IPS DF 6.9 (cell line): ENCODE data around the gene ARPC1A.
"Not testable (repeated sequence)": the region's sequence is repeated elsewhere in the genome, so short reads cannot be mapped to it uniquely, and the experiment has no call there.

Source experiments
- DNase-seq: peaks from one replicate; pipeline ENCODE4 v3.0.0-alpha.2; 2013; ENCODE audit warnings: low read depth, low spot score
- H3K27ac ChIP-seq: one replicate; pipeline ENCODE4 v1.5.1; 2013; ENCODE audit warnings: low read length, control low read depth
- H3K27me3 ChIP-seq: 2 replicates; pipeline ENCODE4 v1.6.1; 2013; ENCODE audit warnings: mild to moderate bottlenecking, low read length; ENCODE audit not compliant: control insufficient read depth, insufficient read depth
- H3K36me3 ChIP-seq: 2 replicates; pipeline ENCODE4 v1.6.1; 2013; ENCODE audit warnings: low read length; ENCODE audit not compliant: control insufficient read depth, insufficient read depth
- H3K4me1 ChIP-seq: 2 replicates; pipeline ENCODE4 v1.6.1; 2013; ENCODE audit warnings: low read length; ENCODE audit not compliant: control insufficient read depth, insufficient read depth
- H3K4me3 ChIP-seq: 2 replicates; pipeline ENCODE4 v1.5.1; 2013; ENCODE audit warnings: mild to moderate bottlenecking, low read length
- H3K9me3 ChIP-seq: 2 replicates; pipeline ENCODE4 v1.6.1; 2013; ENCODE audit warnings: low read length, inconsistent platforms; ENCODE audit not compliant: control insufficient read depth, insufficient read depth
- WGBS: extraction: QIAGEN DNeasy Blood & Tissue Kit; methylation state at CpG from one replicate; pipeline ENCODE4 v1.1.7; 2013; ENCODE audit warnings: mixed read lengths, missing lambda C conversion rate; ENCODE audit not compliant: insufficient read length, insufficient coverage; 5-methylcytosine and 5-hydroxymethylcytosine counted together

Gene ARPC1A

DNA sequence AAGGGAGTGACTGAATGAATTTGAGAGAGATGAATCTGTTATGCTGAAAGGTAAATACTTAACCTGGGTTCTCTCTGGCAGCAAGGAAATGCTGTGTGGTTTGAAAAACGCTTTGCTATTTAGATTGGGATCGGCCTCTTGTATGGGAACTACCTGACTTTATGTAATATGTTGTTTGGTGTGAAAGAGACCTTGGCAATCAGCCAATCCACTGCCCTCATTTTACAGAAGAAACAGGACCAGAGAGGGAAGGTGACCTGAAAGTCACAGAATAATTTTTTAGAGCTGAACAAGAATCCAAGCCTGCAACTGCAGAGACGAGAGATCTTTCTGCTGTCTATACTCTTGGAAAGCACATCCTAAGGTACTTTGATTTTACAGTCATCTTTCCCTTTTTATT is 84.1 kb downstream of the ARPC1A start:
- DNase-seq, result no peak
- H3K27ac ChIP-seq, result no peak overlapping the region

DNA sequence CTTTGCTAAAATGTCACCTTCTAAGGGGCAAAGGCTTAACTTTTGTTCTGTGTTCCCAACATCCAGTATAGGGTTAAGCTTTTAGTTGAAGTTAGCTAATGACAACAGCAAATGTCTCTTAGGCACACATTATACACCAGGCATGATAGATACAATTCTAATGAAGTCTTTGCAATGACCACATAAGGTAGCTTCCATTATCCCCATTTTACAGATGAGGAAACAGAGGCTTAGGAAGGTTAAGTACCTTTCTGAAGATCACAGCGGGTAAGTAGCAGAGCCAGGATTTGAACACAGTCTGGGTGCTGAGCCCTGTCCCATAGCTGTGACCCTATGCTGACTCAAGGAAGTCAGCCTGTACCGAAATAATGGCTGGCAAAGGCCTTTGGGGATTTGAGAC is 84.9 kb downstream of the ARPC1A start:
- Histone ChIP-seq H3K4me1 (no peaks in the 10 kb centered on the region), H3K9me3 (no peaks in the 10 kb centered on the region), H3K36me3 (peaks cover 2% of the 10 kb centered on the region; the same call in 1 of the 2 replicates), H3K27me3 (no peaks in the 10 kb centered on the region), H3K27ac (no peak overlapping the region), H3K4me3 (no peak overlapping the region)
- DNase-seq, result no peak
- WGBS, result no CpG with 5 or more reads among the region's 2 CpGs

More for the DNA sequence above, 84.1 kb downstream of the ARPC1A start:
- H3K9me3 ChIP-seq, result no peaks in the 10 kb centered on the region
- peaks cover 4% of the 10 kb centered on the region; the same call in 1 of the 2 replicates for H3K36me3 ChIP-seq
- no peaks in the 10 kb centered on the region for H3K27me3 ChIP-seq
- no peaks in the 10 kb centered on the region for H3K4me1 ChIP-seq
- no peak overlapping the region; the same call in 1 of the 2 replicates for H3K4me3 ChIP-seq
- WGBS, result no CpG with 5 or more reads among the region's 3 CpGs

DNA sequence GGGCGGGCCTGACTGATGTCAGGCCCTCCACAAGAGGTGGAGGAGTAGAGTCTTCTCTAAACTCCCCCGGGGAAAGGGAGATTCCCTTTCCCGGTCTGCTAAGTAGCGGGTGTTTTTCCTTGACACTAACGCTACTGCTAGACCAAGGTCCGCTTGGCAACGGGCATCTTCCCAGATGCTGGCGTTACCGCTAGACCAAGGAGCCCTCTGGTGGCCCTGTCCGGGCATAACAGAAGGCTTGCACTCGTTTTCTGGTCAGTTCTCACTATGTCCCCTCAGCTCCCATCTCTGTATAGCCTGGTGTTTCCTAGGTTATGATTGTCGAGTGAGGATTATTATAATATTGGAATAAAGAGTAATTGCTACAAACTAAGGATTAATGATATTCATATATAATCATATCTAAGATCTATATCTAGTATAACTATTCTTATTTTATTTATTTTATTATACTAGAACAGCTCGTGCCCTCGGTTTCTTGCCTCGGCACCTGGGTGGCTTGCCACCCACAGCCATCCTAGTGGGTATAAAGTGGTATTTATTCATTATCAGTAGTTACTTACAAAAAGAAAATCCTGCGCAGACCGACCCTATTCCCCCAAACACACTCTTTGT is 89.9 kb downstream of the ARPC1A start:
- H3K9me3 ChIP-seq, H3K27me3 ChIP-seq, H3K4me1 ChIP-seq, H3K4me3 ChIP-seq, DNase-seq, H3K27ac ChIP-seq: not testable (repeated sequence)
- WGBS, result no CpG with 5 or more reads among the region's 17 CpGs
- H3K36me3 ChIP-seq, result peaks cover 34% of the 10 kb centered on the region
